NCI-H748 treated with DMSO at 0.1 percent for 48 hours (cell line): ENCODE data around the gene SAMD8.

ENCODE experiments used
- DNase-seq: peaks from one replicate; lab custom pipeline; 2025; lab: John Stamatoyannopoulos, UW

Gene SAMD8

DNA sequence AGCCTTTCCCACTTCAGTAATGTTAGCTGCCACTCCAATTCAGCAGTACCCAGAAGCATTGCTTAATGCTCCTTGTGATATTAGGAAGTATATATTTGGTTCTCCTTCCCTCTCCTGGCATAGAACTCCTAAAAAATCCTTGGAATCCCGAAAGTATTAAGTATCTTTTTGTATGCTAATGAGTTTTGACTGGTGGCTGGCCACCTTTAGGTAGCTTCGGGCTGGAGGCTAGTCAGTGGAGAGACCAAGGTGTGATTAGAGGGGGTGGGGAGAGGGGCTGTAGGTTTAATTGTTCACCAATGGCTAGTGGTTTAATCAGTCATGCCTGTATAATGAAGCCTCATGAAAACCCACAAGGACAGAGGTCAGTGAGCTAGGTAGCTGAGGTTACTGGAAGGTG, 112.1 kb downstream of the SAMD8 start:
- no peak for DNase-seq

DNA sequence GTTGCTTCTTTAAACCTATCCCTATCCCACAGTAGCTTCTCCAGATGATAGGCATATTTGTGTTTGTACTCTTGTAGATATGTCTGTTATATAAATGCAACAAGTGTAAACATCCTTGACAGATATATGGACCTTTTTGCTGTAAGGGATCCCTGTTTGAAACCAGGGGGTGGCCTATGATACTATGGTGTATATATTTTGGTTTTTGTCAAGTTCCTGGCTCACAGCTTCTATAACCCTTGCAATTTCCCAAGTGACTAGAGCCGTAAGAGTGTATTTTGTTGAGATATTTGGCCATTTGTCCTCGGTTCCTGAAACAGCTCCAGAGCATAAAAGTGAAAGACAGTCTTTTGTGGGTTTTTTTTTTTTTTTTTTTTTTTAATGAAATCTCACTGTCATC, 114.6 kb downstream of the SAMD8 start:
- no peak for DNase-seq

GRCh38 chr10:75226656-75227055, 115.2 kb downstream of the SAMD8 start:
- DNase-seq = no peak

DNA sequence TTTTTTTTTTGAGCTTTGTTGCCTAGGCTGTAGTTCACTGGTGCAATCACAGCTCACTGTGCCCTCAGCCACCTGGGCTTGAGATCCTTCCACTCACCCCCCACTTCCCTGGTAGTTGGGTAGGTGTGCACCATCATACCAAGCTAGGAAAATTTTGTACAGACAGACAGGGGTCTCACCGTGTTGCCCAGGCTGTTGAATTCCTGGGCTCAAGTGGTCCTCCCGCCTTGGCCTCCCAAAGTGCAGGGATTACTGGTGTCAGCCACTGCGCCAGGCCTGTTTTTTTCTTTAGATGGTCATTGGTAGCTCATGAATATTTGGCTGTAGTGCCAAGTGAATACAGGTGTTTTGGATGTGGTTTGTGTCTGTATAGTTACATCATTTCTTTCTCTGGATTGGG, 116.8 kb downstream of the SAMD8 start:
- DNase-seq = no peak

- DNase-seq = no peak
Observed at GRCh38 chr10:75228834-75229233, 117.4 kb downstream of the SAMD8 start.

GRCh38 chr10:75229971-75230370, 118.5 kb downstream of the SAMD8 start:
- no peak for DNase-seq

DNA sequence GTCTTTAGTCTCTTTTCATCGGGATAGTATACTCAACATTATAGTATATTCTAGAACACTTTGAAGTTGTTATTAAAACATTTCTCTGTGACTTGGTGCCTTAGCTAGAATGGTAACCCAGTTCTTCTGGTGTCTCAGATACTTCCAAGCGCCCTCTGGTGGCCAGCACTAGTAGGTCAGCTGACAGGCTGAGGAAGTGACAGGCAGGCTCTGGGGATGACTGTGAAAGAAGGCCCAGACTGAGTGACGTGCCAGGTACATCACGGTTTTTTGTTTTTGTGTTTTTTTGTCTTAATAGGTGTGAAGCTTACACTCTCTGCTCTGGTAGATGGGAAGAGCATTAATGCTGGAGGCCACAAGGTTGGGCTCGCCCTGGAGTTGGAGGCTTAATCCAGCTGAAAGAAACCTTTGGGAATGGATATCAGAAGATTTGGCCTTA, 119.2 kb downstream of the SAMD8 start:
- DNase-seq = peak; percentile 36
